Activated CD8-positive, alpha-beta memory T cell treated with anti-CD3 and anti-CD28 coated beads for 24 hours (primary cell): ENCODE results near the gene AFTPH.
A peak's percentile ranks its signal among the peaks of the same experiment; 100 is the strongest.

Source experiments
- DNase-seq: peaks from one replicate; pipeline ENCODE4 v3.0.0-alpha.2; 2020

Gene AFTPH

GRCh38 chr2:64523666-64524603 is at the start of gene AFTPH:
Gene AFTPH (plus strand): TSS chr2:64524328. CDS start chr2:64551475, 27,147 bp downstream.
- DNase-seq = peak; percentile 98

GRCh38 chr2:64474636-64475035 is 49.5 kb upstream of the AFTPH start:
- DNase-seq = no peak

- no peak for DNase-seq
Observed at GRCh38 chr2:64477037-64477436, 47.1 kb upstream of the AFTPH start.

GRCh38 chr2:64477979-64478378 is 46.1 kb upstream of the AFTPH start:
- no peak for DNase-seq

- no peak for DNase-seq
Observed at GRCh38 chr2:64478502-64479230, 45.5 kb upstream of the AFTPH start.

GRCh38 chr2:64479259-64480117 is 44.6 kb upstream of the AFTPH start:
- DNase-seq = no peak

- no peak for DNase-seq
Observed at GRCh38 chr2:64481665-64482064, 42.5 kb upstream of the AFTPH start.

GRCh38 chr2:64482243-64482642 is 41.9 kb upstream of the AFTPH start:
- no peak for DNase-seq

GRCh38 chr2:64482765-64483504 is 41.2 kb upstream of the AFTPH start:
- no peak for DNase-seq

- no peak for DNase-seq
Observed at GRCh38 chr2:64485331-64485730, 38.8 kb upstream of the AFTPH start.

GRCh38 chr2:64485961-64486360 is 38.2 kb upstream of the AFTPH start:
- DNase-seq = no peak

GRCh38 chr2:64487256-64488049 is 36.7 kb upstream of the AFTPH start:
- DNase-seq = no peak

- DNase-seq = peak; percentile 93
Observed at GRCh38 chr2:64488050-64488974, 35.8 kb upstream of the AFTPH start.

- no peak for DNase-seq
Observed at GRCh38 chr2:64489081-64489751, 34.9 kb upstream of the AFTPH start.

GRCh38 chr2:64491426-64491825 is 32.7 kb upstream of the AFTPH start:
- no peak for DNase-seq

GRCh38 chr2:64492272-64492671 is 31.9 kb upstream of the AFTPH start:
- DNase-seq = no peak

GRCh38 chr2:64492821-64493220 is 31.3 kb upstream of the AFTPH start:
- DNase-seq = no peak

- DNase-seq = no peak
Observed at GRCh38 chr2:64493788-64494187, 30.3 kb upstream of the AFTPH start.

- DNase-seq = no peak
Observed at GRCh38 chr2:64498438-64498837, 25.7 kb upstream of the AFTPH start.

GRCh38 chr2:64500549-64500948 is 23.6 kb upstream of the AFTPH start:
- DNase-seq = no peak
